Neural progenitor cell (in vitro differentiated cells): ENCODE data around the gene ERMARD. TPM values are rescaled to one million over a fixed set of nuclear protein-coding genes. Genes with fewer than 3 reads are reported as not detected.

Experiments
- DNase-seq: peaks from one replicate; pipeline ENCODE4 v3.0.0-alpha.2; 2016; ENCODE audit warnings: low spot score
- H2AFZ ChIP-seq: fragments of 200-600 bp; sonication (generic); replicated peaks from 2 replicates; pipeline ENCODE4 v1.6.1; 2016; ENCODE audit warnings: antibody characterized with exemption
- H3F3A ChIP-seq: fragments of 200-600 bp; sonication (generic); 2 replicates; pipeline ENCODE4 v1.6.1; 2016; ENCODE audit warnings: antibody characterized with exemption, low read depth
- H3K27ac ChIP-seq: fragments of 200-600 bp; sonication (generic); 2 replicates; pipeline ENCODE4 v1.5.1; 2016; ENCODE audit warnings: mild to moderate bottlenecking
- H3K27me3 ChIP-seq: fragments of 200-600 bp; sonication (generic); 2 replicates; pipeline ENCODE4 v1.6.1; 2016; ENCODE audit warnings: mild to moderate bottlenecking, moderate library complexity
- H3K36me3 ChIP-seq: fragments of 200-600 bp; sonication (generic); 2 replicates; pipeline ENCODE4 v1.5.1; 2016
- H3K4me1 ChIP-seq: fragments of 200-600 bp; sonication (generic); 2 replicates; pipeline ENCODE4 v1.6.1; 2016; ENCODE audit warnings: mixed run types
- H3K4me2 ChIP-seq: fragments of 200-600 bp; sonication (generic); 2 replicates; pipeline ENCODE4 v1.6.1; 2016
- H3K4me3 ChIP-seq: fragments of 200-600 bp; sonication (generic); 2 replicates; pipeline ENCODE4 v1.5.1; 2016
- H3K79me2 ChIP-seq: fragments of 200-600 bp; sonication (generic); 2 replicates; pipeline ENCODE4 v1.6.1; 2016; ENCODE audit warnings: low read depth
- H3K9ac ChIP-seq: fragments of 200-600 bp; sonication (generic); 2 replicates; pipeline ENCODE4 v1.6.1; 2016
- H3K9me3 ChIP-seq: fragments of 200-600 bp; sonication (generic); 2 replicates; pipeline ENCODE4 v1.5.1; 2016; ENCODE audit warnings: low read depth
- H4K20me1 ChIP-seq: fragments of 200-600 bp; sonication (generic); 2 replicates; pipeline ENCODE4 v1.6.1; 2016; ENCODE audit warnings: low read depth
- H3K27ac Mint-ChIP-seq: 3 replicates; pipeline ENCODE4 v1.8.0; 2021; ENCODE audit warnings: mixed read lengths
- H3K27me3 Mint-ChIP-seq: 2 replicates; pipeline ENCODE4 v1.8.0; 2022; ENCODE audit warnings: low read depth, mild to moderate bottlenecking, inconsistent platforms, moderate library complexity, mixed read lengths; ENCODE audit not compliant: insufficient read depth
- H3K36me3 Mint-ChIP-seq: 3 replicates; pipeline ENCODE4 v1.8.0; 2021; ENCODE audit warnings: mixed read lengths
- H3K4me1 Mint-ChIP-seq: 3 replicates; pipeline ENCODE4 v1.8.0; 2021; ENCODE audit warnings: mixed read lengths
- H3K4me3 Mint-ChIP-seq: 3 replicates; pipeline ENCODE4 v1.8.0; 2021; ENCODE audit warnings: mild to moderate bottlenecking, moderate library complexity, mixed read lengths
- H3K9me3 Mint-ChIP-seq: 3 replicates; pipeline ENCODE4 v1.8.0; 2020; ENCODE audit warnings: mixed read lengths
- EZH2 ChIP-seq: fragments of 200-600 bp; sonication (generic); IDR thresholded peaks from 2 replicates; pipeline ENCODE4 v1.6.1; 2017; ENCODE audit warnings: antibody characterized with exemption, mild to moderate bottlenecking, moderate library complexity
- EZH2phosphoT487 ChIP-seq: fragments of 200-600 bp; sonication (generic); IDR thresholded peaks from 2 replicates; pipeline ENCODE4 v1.6.1; 2017; ENCODE audit warnings: antibody characterized with exemption
- total RNA-seq: library from RNA; depleted of rRNA; stranded (reverse); fragments of >200 nt; gene quantifications from 2 replicates; pipeline ENCODE4 v1.2.3, GENCODE V29; 2015; ENCODE audit warnings: low replicate concordance
- TF ChIP-seq, protein P1 (sequence below): fragments of 200-600 bp; sonication (generic); IDR thresholded peaks from 2 replicates; pipeline ENCODE4 v1.5.1; 2017; ENCODE audit warnings: antibody characterized with exemption, mild to moderate bottlenecking

The ERMARD gene
- total RNA-seq, 1 donor from 2014 or later, result 31.4 TPM

DNA sequence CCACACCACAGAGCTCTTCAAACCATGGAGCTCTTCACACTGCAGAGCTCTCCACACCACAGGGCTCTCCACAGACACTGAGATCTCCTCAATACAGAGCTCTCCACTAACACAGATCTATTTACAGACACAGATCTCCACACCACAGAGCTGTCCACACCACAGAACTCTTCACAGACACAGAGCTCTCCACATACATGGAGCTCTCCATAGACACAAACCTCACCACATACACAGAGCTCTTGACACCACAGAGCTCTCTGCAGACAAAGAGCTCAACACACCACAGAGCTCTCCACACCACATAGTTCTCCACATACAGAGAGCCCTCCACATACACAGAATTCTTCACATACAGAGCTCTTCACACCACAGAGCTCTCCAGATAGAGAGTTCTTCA, 53.0 kb downstream of the ERMARD start:
- H3K4me2 ChIP-seq, result no peak overlapping the region
- no peaks in the 10 kb centered on the region for H3K9me3 ChIP-seq
- H4K20me1 ChIP-seq, result no peaks in the 10 kb centered on the region
- Mint-ChIP-seq H3K27me3 (peaks cover 25% of the 10 kb centered on the region), H3K9me3 (peaks cover 2% of the 10 kb centered on the region), H3K4me1 (peaks cover 25% of the 10 kb centered on the region), H3K36me3 (no peaks in the 10 kb centered on the region), H3K27ac (peak overlapping the region; percentile 2), H3K4me3 (no peak overlapping the region)
- H3K27ac ChIP-seq, result no peak overlapping the region
- peaks cover 12% of the 10 kb centered on the region for H3F3A ChIP-seq
- no peak overlapping the region for H2AFZ ChIP-seq
- TF ChIP-seq EZH2phosphoT487, result no peak
- TF ChIP-seq, protein P1, sequence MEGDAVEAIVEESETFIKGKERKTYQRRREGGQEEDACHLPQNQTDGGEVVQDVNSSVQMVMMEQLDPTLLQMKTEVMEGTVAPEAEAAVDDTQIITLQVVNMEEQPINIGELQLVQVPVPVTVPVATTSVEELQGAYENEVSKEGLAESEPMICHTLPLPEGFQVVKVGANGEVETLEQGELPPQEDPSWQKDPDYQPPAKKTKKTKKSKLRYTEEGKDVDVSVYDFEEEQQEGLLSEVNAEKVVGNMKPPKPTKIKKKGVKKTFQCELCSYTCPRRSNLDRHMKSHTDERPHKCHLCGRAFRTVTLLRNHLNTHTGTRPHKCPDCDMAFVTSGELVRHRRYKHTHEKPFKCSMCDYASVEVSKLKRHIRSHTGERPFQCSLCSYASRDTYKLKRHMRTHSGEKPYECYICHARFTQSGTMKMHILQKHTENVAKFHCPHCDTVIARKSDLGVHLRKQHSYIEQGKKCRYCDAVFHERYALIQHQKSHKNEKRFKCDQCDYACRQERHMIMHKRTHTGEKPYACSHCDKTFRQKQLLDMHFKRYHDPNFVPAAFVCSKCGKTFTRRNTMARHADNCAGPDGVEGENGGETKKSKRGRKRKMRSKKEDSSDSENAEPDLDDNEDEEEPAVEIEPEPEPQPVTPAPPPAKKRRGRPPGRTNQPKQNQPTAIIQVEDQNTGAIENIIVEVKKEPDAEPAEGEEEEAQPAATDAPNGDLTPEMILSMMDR, result no peak
- no peak for TF ChIP-seq EZH2
- H3K4me3 ChIP-seq, result no peak overlapping the region
- H3K36me3 ChIP-seq, result no peaks in the 10 kb centered on the region
- H3K9ac ChIP-seq, result no peak overlapping the region
- no peaks in the 10 kb centered on the region for H3K79me2 ChIP-seq
- H3K4me1 ChIP-seq, result peaks cover 24% of the 10 kb centered on the region
- no peak for DNase-seq
- H3K27me3 ChIP-seq, result peaks cover 21% of the 10 kb centered on the region

DNA sequence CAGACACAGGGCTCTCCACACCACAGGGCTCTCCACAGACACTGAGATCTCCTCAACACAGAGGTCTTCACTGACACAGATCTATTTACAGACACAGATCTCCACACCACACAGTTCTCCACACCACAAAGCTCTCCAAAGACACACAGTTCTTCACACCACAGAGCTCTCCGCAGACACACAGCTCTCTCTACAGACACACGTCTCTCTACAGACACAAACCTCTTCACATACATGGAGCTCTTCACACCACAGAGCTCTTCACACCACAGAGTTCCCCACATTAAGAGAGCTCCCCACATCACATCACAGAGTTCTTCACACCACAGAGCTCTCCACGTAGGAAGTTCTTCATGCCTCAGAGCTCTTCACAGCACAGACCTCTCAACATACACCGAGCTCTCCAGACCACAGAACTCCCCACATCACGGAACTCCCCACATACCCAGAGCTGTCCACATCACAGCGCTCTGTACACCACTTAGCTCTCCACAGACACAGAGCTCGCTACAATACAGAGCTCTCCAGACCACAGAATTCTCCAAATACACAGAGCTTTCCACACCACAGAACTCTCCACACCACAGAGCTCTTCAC, 53.9 kb downstream of the ERMARD start:
- no peak overlapping the region for H3K4me3 Mint-ChIP-seq
- Histone ChIP-seq H3K9ac (no peak overlapping the region), H3K4me2 (no peak overlapping the region), H4K20me1 (peaks cover 3% of the 10 kb centered on the region), H3K4me1 (peaks cover 24% of the 10 kb centered on the region), H3K9me3 (no peaks in the 10 kb centered on the region), H3F3A (peaks cover 20% of the 10 kb centered on the region), H2AFZ (no peak overlapping the region), H3K36me3 (no peaks in the 10 kb centered on the region), H3K27me3 (peaks cover 21% of the 10 kb centered on the region), H3K79me2 (no peaks in the 10 kb centered on the region), H3K4me3 (no peak overlapping the region), H3K27ac (no peak overlapping the region)
- peaks cover 2% of the 10 kb centered on the region for H3K9me3 Mint-ChIP-seq
- DNase-seq, result no peak
- peaks cover 25% of the 10 kb centered on the region for H3K27me3 Mint-ChIP-seq
- TF ChIP-seq, protein P1, result no peak
- no peak for TF ChIP-seq EZH2phosphoT487
- TF ChIP-seq EZH2, result no peak
- H3K36me3 Mint-ChIP-seq, result no peaks in the 10 kb centered on the region
- H3K4me1 Mint-ChIP-seq, result peaks cover 26% of the 10 kb centered on the region
- peak overlapping the region; percentile 43 for H3K27ac Mint-ChIP-seq

DNA sequence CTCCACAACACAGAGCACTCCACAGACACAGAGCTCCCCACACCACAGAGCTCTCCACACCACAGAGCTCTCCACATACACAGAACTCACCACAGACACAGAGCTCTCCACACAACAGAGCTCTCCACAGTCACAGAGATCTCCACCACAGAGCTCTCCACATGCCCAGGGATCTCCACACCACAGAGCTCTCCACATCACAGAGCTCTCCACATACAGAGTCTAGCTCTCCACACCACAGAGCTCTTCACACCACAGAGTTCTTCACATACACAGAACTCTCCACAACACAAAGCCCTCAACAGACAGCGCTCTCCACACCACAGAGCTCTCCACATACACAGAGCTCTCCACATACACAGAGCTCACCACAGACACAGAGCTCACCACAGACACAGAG, 55.3 kb downstream of the ERMARD start:
- peaks cover 24% of the 10 kb centered on the region for H3K4me1 ChIP-seq
- H3K27ac ChIP-seq, result no peak overlapping the region
- H3K36me3 Mint-ChIP-seq, result no peaks in the 10 kb centered on the region
- H3K36me3 ChIP-seq, result no peaks in the 10 kb centered on the region
- peak overlapping the region; percentile 0 for H3K27ac Mint-ChIP-seq
- no peaks in the 10 kb centered on the region for H3K79me2 ChIP-seq
- no peak overlapping the region for H3K4me2 ChIP-seq
- no peak overlapping the region for H3K9ac ChIP-seq
- H3K27me3 ChIP-seq, result peaks cover 21% of the 10 kb centered on the region
- DNase-seq, result no peak
- peaks cover 27% of the 10 kb centered on the region for H3K4me1 Mint-ChIP-seq
- H3K9me3 Mint-ChIP-seq, result peaks cover 2% of the 10 kb centered on the region
- H3K4me3 Mint-ChIP-seq, result no peak overlapping the region
- peaks cover 25% of the 10 kb centered on the region for H3K27me3 Mint-ChIP-seq
- no peaks in the 10 kb centered on the region for H3K9me3 ChIP-seq
- H3K4me3 ChIP-seq, result no peak overlapping the region
- peaks cover 10% of the 10 kb centered on the region for H4K20me1 ChIP-seq
- TF ChIP-seq, protein P1, result no peak
- TF ChIP-seq EZH2phosphoT487 (no peak), EZH2 (no peak)
- H3F3A ChIP-seq, result peaks cover 22% of the 10 kb centered on the region
- no peak overlapping the region for H2AFZ ChIP-seq
